Activated B cell treated with CpG ODN at 0.5 μM for 24 hours (primary cell): ENCODE data around the gene DUSP15. TPM values are rescaled to one million over a fixed set of nuclear protein-coding genes. Genes with fewer than 3 reads are reported as not detected.
"Not testable (repeated sequence)": the region's sequence is repeated elsewhere in the genome, so short reads cannot be mapped to it uniquely, and the experiment has no call there.

Experiments
- ATAC-seq: fragments of 200-7000 bp; cut with Tn5 transposase; one replicate; pipeline ENCODE4 v1.10.0; 2021; ENCODE audit warnings: low read depth, mild to moderate bottlenecking, moderate library complexity
- CTCF ChIA-PET: fragments of 350-600 bp; sonication (Branson Sonifier 250); formaldehyde crosslinking; loops from one replicate; lab custom pipeline; 2021; ENCODE audit warnings: antibody characterized with exemption; lab: Charles Lee
- POLR2A ChIA-PET: fragments of 350-600 bp; sonication (Branson Sonifier 250); formaldehyde crosslinking; loops from one replicate; lab custom pipeline; 2021; ENCODE audit warnings: antibody characterized with exemption; lab: Charles Lee
- DNase-seq: peaks from one replicate; pipeline ENCODE4 v3.0.0; 2022
- H3K27ac Mint-ChIP-seq: one replicate; pipeline ENCODE4 v1.8.0; 2020; ENCODE audit warnings: mixed read lengths
- H3K27me3 Mint-ChIP-seq: one replicate; pipeline ENCODE4 v1.8.0; 2021; ENCODE audit warnings: mixed read lengths
- H3K36me3 Mint-ChIP-seq: one replicate; pipeline ENCODE4 v1.8.0; 2021; ENCODE audit warnings: low read depth, mixed read lengths
- H3K4me1 Mint-ChIP-seq: one replicate; pipeline ENCODE4 v1.8.0; 2021; ENCODE audit warnings: mixed read lengths
- H3K4me3 Mint-ChIP-seq: one replicate; pipeline ENCODE4 v1.8.0; 2020; ENCODE audit warnings: mild to moderate bottlenecking, mixed read lengths
- H3K9me3 Mint-ChIP-seq: one replicate; pipeline ENCODE4 v1.8.0; 2020; ENCODE audit warnings: mixed read lengths
- CTCF ChIP-seq: fragments of 200-600 bp; IDR thresholded peaks from one replicate; pipeline ENCODE4 v1.8.0; 2022; ENCODE audit warnings: antibody characterized with exemption, mild to moderate bottlenecking
- intact Hi-C: fragments of 100-400 bp; cut with micrococcal nuclease; formaldehyde crosslinking; loops from one replicate; pipeline ENCODE4 v1.15.1; 2024
- total RNA-seq: library from RNA; stranded (reverse); gene quantifications from 2 replicates; pipeline ENCODE4 v1.2.3, GENCODE V29; 2022

The DUSP15 gene
- total RNA-seq, 1 donor from 2014 or later, result 26.9 TPM

- Mint-ChIP-seq H3K27ac (no peak overlapping the region), H3K4me3 (no peak overlapping the region), H3K36me3 (no peaks in the 10 kb centered on the region), H3K9me3 (no peaks in the 10 kb centered on the region), H3K4me1 (peaks cover 14% of the 10 kb centered on the region), H3K27me3 (no peaks in the 10 kb centered on the region)
- TF ChIP-seq CTCF, result no peak
- ChIA-PET CTCF (interaction anchor here (0.9 to 1.5 kb wide), 4 partner anchors 10 to 13 kb away, joined by 3 to 4 read pairs (median 3); partner anchors contain the start of gene FOXS1), POLR2A (no interaction called here)
- peak; percentile 67 for ATAC-seq
- peak; percentile 63 for DNase-seq
- intact Hi-C loops, result no loop called here
Measured at GRCh38 chr20:31833130-31833930, 37.0 kb downstream of the DUSP15 start.

DNA sequence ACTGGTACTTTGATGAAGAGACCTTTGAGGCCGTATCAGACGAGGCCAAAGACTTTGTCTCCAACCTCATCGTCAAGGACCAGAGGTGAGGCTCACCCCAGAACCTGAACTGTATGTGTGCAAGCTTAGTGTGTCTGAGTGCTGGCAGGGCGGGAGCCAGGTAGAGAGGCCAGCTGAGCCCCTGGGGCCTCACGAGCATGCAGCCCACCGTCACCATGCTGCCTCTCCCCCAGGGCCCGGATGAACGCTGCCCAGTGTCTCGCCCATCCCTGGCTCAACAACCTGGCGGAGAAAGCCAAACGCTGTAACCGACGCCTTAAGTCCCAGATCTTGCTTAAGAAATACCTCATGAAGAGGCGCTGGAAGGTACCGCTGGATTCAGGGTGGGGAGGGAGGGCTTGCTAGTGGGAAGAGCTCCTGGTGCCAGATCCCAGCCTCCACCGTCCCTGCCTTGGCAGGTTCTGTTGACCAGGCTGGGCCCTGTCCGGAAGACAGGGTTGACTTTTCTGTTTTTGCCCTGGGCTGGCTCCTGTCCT, 38.5 kb downstream of the DUSP15 start:
- ATAC-seq (no peak), DNase-seq (no peak)
- no peak for TF ChIP-seq CTCF
- peaks cover 14% of the 10 kb centered on the region for H3K4me1 Mint-ChIP-seq
- no peaks in the 10 kb centered on the region for H3K36me3 Mint-ChIP-seq
- H3K9me3 Mint-ChIP-seq, result no peaks in the 10 kb centered on the region
- no peak overlapping the region for H3K27ac Mint-ChIP-seq
- ChIA-PET CTCF (interaction anchor here (1.2 kb wide), 1 partner anchor 9 kb away, joined by 3 read pairs; no protein-coding TSS in a partner anchor), POLR2A (no interaction called here)
- no peak overlapping the region for H3K4me3 Mint-ChIP-seq
- intact Hi-C loops, result no loop called here
- no peaks in the 10 kb centered on the region for H3K27me3 Mint-ChIP-seq

- Mint-ChIP-seq H3K4me3 (no peak overlapping the region), H3K36me3 (no peaks in the 10 kb centered on the region), H3K27ac (no peak overlapping the region), H3K4me1 (peaks cover 11% of the 10 kb centered on the region), H3K9me3 (no peaks in the 10 kb centered on the region), H3K27me3 (no peaks in the 10 kb centered on the region)
- CTCF ChIA-PET, result no interaction called here
- DNase-seq (no peak), ATAC-seq (no peak)
- TF ChIP-seq CTCF, result no peak
- intact Hi-C loops, result no loop called here
- POLR2A ChIA-PET, result interaction anchor here (0.6 kb wide), 1 partner anchor 1073 kb away, joined by 4 read pairs; no protein-coding TSS in a partner anchor
Measured at GRCh38 chr20:31831211-31831610, 39.1 kb downstream of the DUSP15 start.

DNA sequence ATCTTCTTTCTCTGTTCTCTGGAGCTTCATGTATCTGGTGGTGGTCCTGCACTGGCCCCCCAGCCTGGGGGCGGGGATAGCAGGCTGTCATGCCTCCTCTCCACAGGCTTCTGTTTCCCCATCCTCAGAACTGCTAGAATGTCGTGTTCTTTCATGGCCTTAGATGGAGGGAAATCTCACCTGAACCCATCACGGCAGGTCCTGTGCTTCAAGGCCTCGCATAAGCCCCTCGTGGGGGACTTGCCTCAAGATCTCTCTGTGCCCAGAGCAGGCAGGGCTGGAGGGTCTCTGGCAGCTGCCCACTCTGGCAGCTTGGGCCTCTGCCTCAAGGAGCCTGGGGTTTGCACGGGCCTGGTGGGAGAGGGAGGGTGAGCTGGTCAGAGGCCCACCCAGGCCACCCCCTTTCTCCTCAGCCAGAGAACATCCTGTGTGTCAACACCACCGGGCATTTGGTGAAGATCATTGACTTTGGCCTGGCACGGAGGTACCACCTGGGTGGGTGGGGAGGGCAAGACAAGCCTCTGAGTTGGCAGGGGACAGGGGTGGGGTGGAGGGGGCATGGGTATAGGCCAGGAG, 39.8 kb downstream of the DUSP15 start:
- no peaks in the 10 kb centered on the region for H3K36me3 Mint-ChIP-seq
- ChIA-PET POLR2A (interaction anchor here (0.6 kb wide), 1 partner anchor 1074 kb away, joined by 4 read pairs; no protein-coding TSS in a partner anchor), CTCF (interaction anchor here (0.9 to 1.0 kb wide), 2 partner anchors 17 to 201 kb away, joined by 3 read pairs; no protein-coding TSS in a partner anchor)
- ATAC-seq, result no peak
- H3K27me3 Mint-ChIP-seq, result no peaks in the 10 kb centered on the region
- intact Hi-C loops, result no loop called here
- TF ChIP-seq CTCF, result no peak
- H3K4me1 Mint-ChIP-seq, result peaks cover 6% of the 10 kb centered on the region
- no peak overlapping the region for H3K4me3 Mint-ChIP-seq
- no peaks in the 10 kb centered on the region for H3K9me3 Mint-ChIP-seq
- H3K27ac Mint-ChIP-seq, result no peak overlapping the region
- DNase-seq, result no peak

- TF ChIP-seq CTCF, result no peak
- Mint-ChIP-seq H3K4me3 (no peak overlapping the region), H3K4me1 (peaks cover 6% of the 10 kb centered on the region), H3K27me3 (no peaks in the 10 kb centered on the region), H3K27ac (no peak overlapping the region), H3K36me3 (no peaks in the 10 kb centered on the region), H3K9me3 (no peaks in the 10 kb centered on the region)
- ATAC-seq (no peak), DNase-seq (no peak)
- POLR2A ChIA-PET, result no interaction called here
- intact Hi-C loops, result no loop called here
- CTCF ChIA-PET, result interaction anchor here (1.0 kb wide), 1 partner anchor 16 kb away, joined by 3 read pairs; no protein-coding TSS in a partner anchor
Measured at GRCh38 chr20:31829731-31830130, 40.6 kb downstream of the DUSP15 start.

DNA sequence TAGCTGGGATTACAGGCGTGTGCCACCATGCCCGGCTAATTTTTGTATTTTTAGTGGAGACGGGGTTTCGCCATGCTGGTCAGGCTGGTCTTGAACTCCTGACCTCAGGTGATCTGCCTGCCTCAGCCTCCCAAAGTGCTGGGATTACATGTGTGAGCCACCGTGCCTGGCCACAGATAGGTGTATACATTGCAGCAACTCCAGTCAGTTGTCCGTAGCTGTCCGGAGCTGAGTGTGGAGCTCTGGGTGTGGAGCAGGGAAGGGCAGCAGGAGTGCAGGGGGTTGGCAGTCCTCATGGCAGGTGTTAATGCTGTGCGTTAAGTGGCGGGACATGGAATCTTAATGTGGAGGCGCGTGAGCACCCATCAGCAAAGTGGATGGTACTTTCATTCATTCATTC, 42.3 kb downstream of the DUSP15 start:
- intact Hi-C loops, POLR2A ChIA-PET, H3K27me3 Mint-ChIP-seq, ATAC-seq, H3K4me1 Mint-ChIP-seq, H3K27ac Mint-ChIP-seq, DNase-seq, CTCF ChIA-PET, H3K36me3 Mint-ChIP-seq, H3K4me3 Mint-ChIP-seq, H3K9me3 Mint-ChIP-seq: not testable (repeated sequence)
